Skeletal muscle cell (primary cell): ENCODE measurements around the gene TMEM248.
A peak's percentile ranks its signal among the peaks of the same experiment; 100 is the strongest.
"Not testable (repeated sequence)": the region's sequence is repeated elsewhere in the genome, so short reads cannot be mapped to it uniquely, and the experiment has no call there.

Source experiments
- DNase-seq: peaks from one replicate; pipeline ENCODE4 v3.0.0-alpha.2; 2010; ENCODE audit warnings: low read depth
- H3K4me3 ChIP-seq: 2 replicates; pipeline ENCODE4 v1.5.1; 2011; ENCODE audit warnings: low read depth, mild to moderate bottlenecking, control low read depth, low read length, moderate library complexity

The TMEM248 gene, protein sequence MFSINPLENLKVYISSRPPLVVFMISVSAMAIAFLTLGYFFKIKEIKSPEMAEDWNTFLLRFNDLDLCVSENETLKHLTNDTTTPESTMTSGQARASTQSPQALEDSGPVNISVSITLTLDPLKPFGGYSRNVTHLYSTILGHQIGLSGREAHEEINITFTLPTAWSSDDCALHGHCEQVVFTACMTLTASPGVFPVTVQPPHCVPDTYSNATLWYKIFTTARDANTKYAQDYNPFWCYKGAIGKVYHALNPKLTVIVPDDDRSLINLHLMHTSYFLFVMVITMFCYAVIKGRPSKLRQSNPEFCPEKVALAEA

DNA sequence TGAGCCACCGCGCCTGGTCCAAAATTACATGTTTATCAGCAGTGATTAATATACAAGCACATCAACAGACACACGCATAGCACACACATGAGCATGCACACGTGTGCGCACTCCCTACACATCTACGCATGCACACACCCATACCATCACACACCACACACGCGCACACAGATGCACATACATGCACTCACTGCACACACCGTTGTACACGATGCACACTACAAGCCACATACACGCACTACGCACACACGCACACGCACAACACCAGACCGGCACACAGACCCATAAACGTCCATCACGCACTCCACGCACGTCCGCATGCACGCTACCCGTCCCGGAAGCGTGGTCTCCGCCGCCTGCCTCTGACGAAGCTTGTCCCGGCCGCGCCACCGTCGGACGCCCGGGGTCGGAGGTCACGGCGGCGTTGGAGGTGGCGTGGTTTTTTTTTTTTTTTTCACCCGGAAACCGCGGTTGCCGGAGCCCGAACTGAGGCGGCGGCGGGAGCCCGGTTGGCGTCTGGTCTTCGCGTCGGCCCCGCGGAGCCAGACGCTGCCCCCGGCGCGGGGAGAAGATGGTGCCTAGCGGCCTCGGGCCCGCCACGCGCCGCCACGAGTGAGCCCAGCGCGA lies at the start of gene TMEM248:
Gene TMEM248 (plus strand): TSS at position 457 of the 627 bp plus-strand sequence. CDS start 20,641 bp downstream, outside the sequence.
- peak; percentile 39 for DNase-seq
- peak within 1 kb of the TSS; percentile 92 for H3K4me3 ChIP-seq

DNA sequence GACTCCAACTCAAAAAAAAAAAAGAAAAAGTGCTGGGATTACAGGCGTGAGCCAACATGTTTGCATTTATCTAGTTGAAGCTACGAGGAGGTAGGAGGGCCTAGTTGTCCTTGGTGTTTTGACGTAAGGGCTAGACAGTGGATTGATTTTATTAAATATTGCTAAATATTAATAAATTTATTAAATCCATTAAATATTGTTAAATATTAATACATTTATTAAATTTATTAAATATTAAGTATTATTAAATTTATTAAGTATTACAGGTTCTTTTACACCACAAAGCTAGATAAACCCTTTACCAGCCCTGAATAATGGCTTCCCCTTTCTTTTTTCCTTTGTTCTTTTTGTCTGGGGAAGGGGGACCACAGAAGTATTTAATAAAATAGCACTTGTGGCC lies 47.5 kb upstream of the TMEM248 start:
- no peak overlapping the region for H3K4me3 ChIP-seq
- no peak for DNase-seq

GRCh38 chr7:66877577-66878300 lies 43.3 kb upstream of the TMEM248 start:
- no peak for DNase-seq
- no peak overlapping the region for H3K4me3 ChIP-seq

- not testable (repeated sequence) for DNase-seq, H3K4me3 ChIP-seq
Observed at GRCh38 chr7:66878301-66878685, 42.7 kb upstream of the TMEM248 start.

GRCh38 chr7:66880053-66880452 lies 41.0 kb upstream of the TMEM248 start:
- no peak for DNase-seq
- no peak overlapping the region for H3K4me3 ChIP-seq

GRCh38 chr7:66880577-66880976 lies 40.4 kb upstream of the TMEM248 start:
- not testable (repeated sequence) for H3K4me3 ChIP-seq, DNase-seq

GRCh38 chr7:66883716-66884115 lies 37.3 kb upstream of the TMEM248 start:
- no peak for DNase-seq
- no peak overlapping the region for H3K4me3 ChIP-seq

DNA sequence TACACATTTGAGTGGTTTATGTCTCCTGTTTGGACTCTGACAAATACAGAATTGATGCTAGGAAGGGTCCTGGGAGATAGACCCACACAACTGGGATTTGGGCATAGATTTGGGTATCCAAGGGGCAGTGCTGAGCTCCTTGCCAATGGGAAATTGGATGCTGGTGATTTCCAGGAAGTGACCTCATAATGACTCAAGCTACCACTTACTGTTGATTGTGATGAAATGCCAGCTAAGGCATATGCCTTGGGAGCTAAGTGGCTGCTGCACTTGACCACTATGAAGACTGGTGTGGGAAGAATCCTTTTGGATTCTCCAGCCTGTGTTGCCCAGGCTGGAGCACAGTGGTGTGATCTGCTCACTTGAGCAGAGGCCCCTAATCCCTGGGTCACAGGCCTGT lies 36.5 kb upstream of the TMEM248 start:
- H3K4me3 ChIP-seq, DNase-seq: not testable (repeated sequence)

DNA sequence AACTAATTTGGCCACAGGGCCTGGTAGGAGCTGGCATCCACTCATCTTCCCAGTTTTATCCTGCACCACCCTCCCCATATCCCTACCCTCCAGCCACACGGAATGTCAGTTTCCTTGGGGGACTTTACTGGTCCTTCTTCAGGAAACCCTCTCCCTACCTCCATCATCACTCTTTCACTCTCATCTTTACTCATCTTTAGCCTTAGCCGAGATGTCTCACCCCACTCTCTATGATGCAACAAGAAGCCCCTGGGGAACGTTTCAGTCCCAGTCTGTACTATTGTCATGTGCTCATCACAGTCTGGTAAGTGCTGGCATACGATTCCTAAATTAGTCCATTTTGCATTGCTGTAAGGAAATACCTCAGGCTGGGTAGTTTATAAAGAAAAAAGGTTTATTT lies 34.9 kb upstream of the TMEM248 start:
- DNase-seq, result no peak
- H3K4me3 ChIP-seq, result no peak overlapping the region

DNA sequence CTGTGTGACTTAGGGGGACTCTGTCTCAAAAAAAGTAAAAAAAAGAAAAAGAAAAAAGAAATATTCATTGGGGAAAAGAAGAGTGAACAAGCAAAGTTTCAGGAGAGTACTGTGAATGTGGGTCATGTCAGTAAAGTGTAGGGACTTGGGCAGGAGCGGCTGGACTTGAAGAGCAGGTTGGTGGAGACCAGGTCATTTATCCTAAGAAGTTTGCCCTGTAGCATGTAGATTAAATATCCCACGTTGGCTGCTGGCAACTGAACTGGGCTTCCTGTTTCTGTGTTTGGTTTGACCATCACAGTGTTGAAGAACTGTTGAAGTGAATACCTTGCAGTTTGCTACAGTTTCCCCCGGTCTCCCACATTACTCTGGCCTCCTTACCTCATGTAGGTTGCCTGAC lies 32.8 kb upstream of the TMEM248 start:
- not testable (repeated sequence) for H3K4me3 ChIP-seq, DNase-seq

GRCh38 chr7:66894463-66895080 lies 26.5 kb upstream of the TMEM248 start:
- DNase-seq, result no peak
- H3K4me3 ChIP-seq, result no peak overlapping the region

DNA sequence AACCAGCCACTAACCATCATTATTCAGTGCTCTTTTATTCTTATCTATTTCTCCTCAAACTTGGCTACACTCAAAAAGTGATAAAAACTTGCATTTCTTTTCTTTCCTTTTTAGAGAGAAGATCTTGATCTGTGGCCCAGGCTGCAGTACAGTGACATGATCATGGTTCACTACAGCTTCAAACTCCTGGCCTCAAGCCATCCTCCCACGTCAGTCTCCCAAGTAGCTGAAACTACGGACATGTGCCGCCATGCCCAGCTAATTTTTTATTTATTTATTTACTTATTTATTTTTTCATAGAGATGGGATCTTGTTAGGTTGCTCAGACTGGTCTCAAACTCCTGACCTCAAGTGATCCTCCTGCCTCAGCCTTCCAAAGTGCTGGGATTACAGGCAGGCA lies 24.6 kb upstream of the TMEM248 start:
- DNase-seq, result no peak
- no peak overlapping the region for H3K4me3 ChIP-seq

- H3K4me3 ChIP-seq, result no peak overlapping the region
- no peak for DNase-seq
Observed at GRCh38 chr7:66899552-66900280, 21.3 kb upstream of the TMEM248 start.

DNA sequence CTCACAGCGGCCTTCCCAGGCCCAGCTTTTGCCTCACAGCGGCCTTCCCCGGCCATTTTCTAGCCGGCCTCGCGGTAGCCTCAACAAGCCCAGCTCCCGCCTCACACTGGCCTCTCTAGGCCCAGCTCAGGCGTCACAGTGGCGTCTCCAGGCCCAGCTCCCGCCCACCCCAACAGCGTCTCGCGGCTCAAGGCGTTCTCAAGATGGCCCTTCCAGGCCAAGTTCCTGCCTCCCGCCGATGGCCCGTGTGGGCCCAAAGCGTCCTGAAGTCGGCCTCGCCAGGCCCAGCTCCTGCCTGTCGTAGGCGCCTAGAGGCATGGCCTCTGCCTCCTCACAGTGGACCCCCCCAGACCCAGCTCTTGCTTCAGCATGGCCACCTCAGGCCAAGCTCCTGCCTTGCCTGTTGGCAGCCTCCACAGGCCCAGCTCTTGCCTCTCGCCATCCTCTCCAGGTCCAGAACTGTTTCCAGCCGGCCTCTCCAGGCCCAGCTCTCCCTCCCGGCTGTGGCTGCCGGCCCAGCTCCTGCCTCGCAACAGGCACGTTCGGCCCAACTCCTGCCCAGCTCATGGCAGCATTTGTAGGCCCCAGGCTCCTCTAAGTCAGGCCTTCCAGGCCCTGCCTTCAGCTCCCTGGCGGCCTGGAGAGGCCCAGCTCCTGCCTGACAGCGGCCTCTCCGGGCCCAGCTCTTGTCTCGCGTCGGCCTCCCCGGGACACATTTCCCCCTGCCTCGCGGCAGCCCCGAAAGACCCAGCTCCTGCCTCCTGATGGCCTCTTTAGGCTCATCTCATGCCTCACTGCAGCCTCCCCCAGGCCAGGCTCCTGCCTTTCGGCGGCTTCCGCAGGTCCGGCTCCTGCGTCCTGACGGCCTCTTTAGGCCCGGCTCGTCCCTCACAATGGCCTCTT lies 18.8 kb upstream of the TMEM248 start:
- no peak overlapping the region for H3K4me3 ChIP-seq
- DNase-seq, result no peak

DNA sequence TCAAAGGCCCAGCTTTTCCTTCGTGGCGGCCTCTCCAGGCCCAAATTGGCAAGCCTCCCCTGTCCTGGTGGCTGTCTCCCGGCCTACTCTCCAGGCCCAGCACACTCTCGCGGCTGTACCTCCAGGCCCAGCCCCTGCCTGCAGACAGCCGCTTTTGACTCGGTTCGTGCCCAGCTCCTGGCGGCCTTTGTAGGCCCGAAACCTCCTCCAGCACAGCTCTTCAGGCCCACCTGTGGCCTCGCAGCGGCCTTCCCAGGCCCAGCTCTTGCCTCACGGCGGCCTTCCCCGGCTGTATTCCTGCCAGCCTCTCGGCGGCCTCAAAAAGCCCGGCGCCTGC lies 18.2 kb upstream of the TMEM248 start:
- DNase-seq, result no peak
- no peak overlapping the region for H3K4me3 ChIP-seq

DNA sequence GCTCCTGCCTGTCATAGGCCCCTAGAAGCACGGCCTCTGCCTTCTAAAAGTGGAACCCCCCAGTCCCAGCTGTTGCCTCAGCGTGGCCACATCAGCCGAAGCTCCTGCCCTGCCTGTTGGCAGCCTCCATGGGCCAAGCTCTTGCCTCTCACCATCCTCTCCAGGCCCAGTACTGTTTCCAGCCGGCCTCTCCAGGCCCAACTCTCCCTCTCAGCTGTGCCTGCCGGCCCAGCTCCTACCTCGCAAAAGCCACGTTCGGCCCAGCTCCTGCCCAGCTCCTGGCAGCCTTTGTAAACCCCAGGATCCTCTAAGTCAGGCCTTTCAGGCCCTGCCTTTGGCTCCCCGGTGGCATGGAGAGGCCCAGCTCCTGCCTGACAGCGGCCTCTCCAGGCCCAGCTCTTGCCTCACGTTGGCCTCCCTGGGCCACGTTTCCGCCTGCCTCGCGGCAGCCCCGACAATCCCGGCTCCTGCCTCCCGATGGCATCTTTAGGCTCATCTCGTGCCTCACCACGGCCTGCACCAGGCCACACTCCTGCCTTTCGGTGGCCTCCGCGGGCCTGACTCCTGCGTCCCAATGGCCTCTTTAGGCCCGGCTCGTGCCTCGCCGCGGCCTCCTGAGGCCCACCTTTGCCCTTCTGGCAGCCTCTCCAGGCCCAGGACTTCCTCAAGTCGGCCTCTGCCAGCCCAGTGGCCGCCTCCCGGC lies 17.5 kb upstream of the TMEM248 start:
- H3K4me3 ChIP-seq, result no peak overlapping the region
- DNase-seq, result no peak

DNA sequence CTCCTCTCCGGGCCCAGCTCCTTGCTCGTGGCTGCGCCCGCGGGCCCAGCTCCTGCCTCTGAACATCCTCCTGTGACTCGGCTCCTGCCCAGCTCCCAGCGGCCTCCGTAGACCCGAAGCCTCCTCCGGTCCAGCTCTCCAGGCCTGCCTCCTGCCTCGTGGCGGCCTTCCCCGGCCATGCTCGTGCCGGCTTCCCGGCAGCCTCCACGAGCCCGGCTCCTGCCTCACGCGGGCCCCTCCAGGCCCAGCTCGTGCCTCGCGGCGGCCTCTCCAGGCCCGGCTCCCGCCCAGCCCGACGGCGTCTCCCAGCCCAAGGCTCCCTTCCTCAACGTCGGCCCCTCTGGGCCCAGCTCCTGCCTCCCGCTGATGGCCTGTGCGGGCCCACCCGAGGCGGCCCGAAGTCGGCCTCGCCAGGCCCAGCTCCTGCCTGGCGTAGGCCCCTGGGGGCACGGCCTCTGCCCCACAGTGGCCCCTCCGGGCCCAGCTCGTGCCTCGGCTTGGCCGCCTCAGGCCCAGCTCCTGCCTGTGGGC lies 16.9 kb upstream of the TMEM248 start:
- no peak for DNase-seq
- H3K4me3 ChIP-seq, result no peak overlapping the region

GRCh38 chr7:66905278-66905677 lies 15.7 kb upstream of the TMEM248 start:
- DNase-seq, result no peak

More at GRCh38 chr7:66905278-66905677, 15.7 kb upstream of the TMEM248 start:
- H3K4me3 ChIP-seq, result no peak overlapping the region
